Stimulated activated CD8-positive, alpha-beta memory T cell treated with anti-CD3 and anti-CD28 coated beads, Interleukin-4, amount 100 ng/mL, for 4 hours (primary cell): ENCODE data around the gene ALKBH4.
"Not testable (repeated sequence)": the region's sequence is repeated elsewhere in the genome, so short reads cannot be mapped to it uniquely, and the experiment has no call there.

ENCODE experiments used
- DNase-seq, 2 donors: peaks; one replicate each; pipeline ENCODE4 v3.0.0-alpha.2; 2020; ENCODE audit warnings: low read depth in 2 of 2, low spot score in 1 of 2

The ALKBH4 gene

GRCh38 chr7:102478314-102479208 lies 13.9 kb upstream of the ALKBH4 start, which contains the start of gene POLR2J:
POLR2J (minus strand) TSS chr7:102478922; CDS start chr7:102478860, 62 bp downstream.
- DNase-seq, result peak; percentile 78 to 94

GRCh38 chr7:102474736-102475435 lies 10.2 kb upstream of the ALKBH4 start:
- DNase-seq, result not testable (repeated sequence)

GRCh38 chr7:102474116-102474515 lies 9.5 kb upstream of the ALKBH4 start:
- DNase-seq, result not testable (repeated sequence)

- DNase-seq, result no peak
These were observed 8.8 kb upstream of the ALKBH4 start for GRCh38 chr7:102473271-102473991.

- DNase-seq, result no peak
These were observed 7.7 kb upstream of the ALKBH4 start for GRCh38 chr7:102472126-102473041.

- DNase-seq, result no peak
These were observed 7.1 kb upstream of the ALKBH4 start for GRCh38 chr7:102471791-102472125.

GRCh38 chr7:102469972-102470825 lies 5.5 kb upstream of the ALKBH4 start:
- DNase-seq, result no peak

- no peak for DNase-seq
These were observed 4.8 kb upstream of the ALKBH4 start for GRCh38 chr7:102469351-102469971.

GRCh38 chr7:102468478-102469350 lies 4.1 kb upstream of the ALKBH4 start:
- DNase-seq, result no peak

GRCh38 chr7:102467581-102468477 lies 3.2 kb upstream of the ALKBH4 start:
- no peak for DNase-seq

GRCh38 chr7:102466097-102466496 lies 1.4 kb upstream of the ALKBH4 start:
- DNase-seq, result no peak

- DNase-seq, result no peak
These were observed 654 bp downstream of the ALKBH4 start for GRCh38 chr7:102463841-102464576.

- DNase-seq, result no peak
These were observed 4.2 kb downstream of the ALKBH4 start for GRCh38 chr7:102460467-102460866.

GRCh38 chr7:102459221-102459844 lies 5.3 kb downstream of the ALKBH4 start:
- no peak for DNase-seq

GRCh38 chr7:102457352-102457924 lies 7.2 kb downstream of the ALKBH4 start:
- DNase-seq, result no peak

- DNase-seq, result no peak
These were observed 8.3 kb downstream of the ALKBH4 start for GRCh38 chr7:102456327-102456726.
